GM18519 (cell line): ENCODE results near the gene IL24.

Experiments used
- ATAC-seq: cut with Tn5 transposase; IDR thresholded peaks from one replicate; pipeline ENCODE4 v1.9.1; 2021; ENCODE audit warnings: mild to moderate bottlenecking, moderate library complexity; ENCODE audit not compliant: unreplicated experiment, low FRiP score

Gene IL24

DNA sequence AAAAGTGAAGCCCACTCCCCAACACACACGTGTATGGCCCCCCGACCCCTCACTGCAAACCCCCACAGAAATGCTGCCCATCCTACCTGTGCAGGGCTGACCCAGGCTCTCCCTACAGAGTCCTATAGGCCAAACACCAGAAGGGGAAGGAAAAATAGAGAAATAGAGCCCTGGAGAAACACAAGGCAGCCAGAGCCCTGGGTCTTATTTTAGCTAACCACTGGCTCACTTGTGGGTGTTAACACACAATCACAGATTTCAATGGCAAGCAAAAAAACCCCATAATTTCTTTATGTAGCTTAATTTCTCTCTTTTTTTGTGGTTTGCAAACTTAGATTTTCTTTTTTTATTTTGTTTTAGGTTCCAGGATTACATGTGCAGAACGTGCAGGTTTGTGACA lies 50.0 kb downstream of the IL24 start:
- ATAC-seq, result no peak

DNA sequence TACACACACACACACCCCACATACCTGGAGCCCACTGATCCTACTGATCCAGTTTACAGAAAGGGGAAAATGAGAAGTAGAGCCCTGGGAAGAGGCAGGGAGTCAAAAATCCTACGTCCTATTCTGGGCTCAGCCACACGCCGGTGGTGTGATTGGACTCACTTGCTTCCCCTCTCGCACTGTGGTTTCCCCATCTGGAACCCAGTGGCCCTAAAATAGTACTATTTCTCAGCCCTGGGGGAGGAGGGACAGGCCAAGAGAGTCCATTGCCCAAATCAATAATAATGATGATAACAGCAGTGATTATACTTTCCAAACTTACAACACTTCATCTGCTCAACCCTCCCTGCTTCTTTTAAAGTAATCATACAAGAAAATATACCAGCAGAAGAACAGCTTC lies 52.0 kb downstream of the IL24 start:
- ATAC-seq, result no peak

DNA sequence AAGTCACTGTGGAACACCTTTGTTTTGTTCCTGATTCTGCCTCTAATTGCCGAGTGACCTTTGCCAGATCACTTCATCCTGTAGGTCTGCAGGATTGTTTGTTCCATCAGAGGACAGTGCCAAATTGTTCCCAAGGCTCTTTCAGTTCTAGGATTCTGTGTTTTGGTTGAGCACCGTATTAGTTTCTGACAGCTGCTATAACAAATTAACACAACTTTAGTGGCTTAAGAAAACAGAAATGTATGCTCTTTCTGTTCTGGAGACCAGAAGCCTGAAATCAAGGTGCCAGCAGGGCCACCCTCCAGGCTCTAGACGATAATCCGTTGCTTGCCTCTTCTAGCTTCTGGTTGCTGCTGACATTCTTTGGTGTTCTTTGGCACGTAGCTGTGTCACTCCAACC lies 52.4 kb downstream of the IL24 start:
- no peak for ATAC-seq

DNA sequence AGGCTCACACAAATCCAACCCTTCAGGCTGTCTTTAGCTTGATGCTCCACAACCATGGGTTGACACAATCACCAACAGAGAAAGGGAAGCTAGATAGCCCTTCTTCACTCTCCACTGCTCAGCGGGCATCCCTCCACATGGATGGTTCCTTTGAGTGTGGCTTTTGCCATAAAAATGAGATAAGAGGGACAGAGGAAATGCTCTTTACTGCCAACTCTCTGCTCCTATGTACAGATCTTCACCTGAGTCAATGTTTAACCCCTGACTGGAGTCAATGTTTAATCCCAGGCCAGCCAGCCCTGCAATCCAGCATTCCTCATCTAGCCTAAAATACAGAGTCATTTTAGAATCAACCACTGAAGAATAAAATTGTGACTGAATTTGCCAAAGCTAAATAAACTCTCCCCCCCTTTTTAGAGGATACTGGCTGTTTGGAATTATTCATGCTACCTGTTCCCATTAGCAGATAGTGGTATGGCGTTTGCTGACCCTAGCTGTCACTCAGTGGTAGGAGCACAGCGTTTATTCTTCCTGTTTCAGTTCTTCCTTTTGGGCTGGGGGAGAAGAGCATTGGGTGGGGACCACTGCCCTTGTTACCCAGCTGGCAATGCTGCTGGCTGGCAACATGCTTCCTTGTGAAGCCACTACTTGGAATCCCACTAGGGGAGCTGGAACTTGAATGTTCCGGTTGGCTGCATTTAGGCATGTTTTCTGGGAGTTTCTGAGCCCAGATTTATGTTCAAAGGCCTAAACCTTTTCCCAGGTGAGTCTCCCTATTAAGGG lies 54.3 kb downstream of the IL24 start:
- ATAC-seq, result no peak

DNA sequence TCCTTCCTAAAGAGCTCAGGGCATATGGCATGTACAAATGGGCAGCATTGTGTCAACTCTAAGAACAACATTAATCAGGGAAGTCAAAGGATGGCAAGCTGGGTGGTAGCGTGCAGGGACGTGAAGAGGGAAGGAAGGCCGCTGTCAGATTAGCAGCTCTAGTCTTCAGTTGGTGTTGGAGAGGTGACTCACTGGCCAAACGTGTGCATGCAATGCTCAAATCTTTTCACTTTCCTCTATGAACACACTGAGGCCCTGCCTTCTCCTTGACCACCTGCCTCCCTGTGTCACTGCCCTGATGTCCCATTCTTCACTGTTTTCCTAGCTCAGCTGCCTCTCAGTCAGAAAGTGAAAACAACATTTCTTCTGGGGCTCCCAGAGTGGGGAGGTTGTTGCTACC lies 54.9 kb downstream of the IL24 start:
- ATAC-seq, result no peak

DNA sequence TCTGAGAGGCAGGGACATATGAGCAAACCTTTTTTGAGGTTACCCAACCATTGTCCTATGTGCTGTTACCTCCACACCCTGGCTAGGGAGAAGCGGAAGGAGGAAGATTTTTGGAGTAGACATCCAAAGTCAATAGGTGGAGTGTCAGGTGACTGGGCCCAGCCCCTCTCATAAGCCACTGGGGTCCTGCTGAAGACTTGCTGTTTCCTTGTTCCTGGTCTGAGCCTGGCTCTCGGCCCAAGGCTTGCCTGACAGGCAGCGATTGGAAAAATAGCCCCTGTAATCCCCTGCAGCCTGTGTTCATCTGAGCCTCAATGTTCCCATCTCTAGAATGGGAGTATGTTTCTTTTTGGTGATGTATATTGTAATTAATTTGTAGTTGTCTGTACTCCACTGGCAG lies 55.9 kb downstream of the IL24 start:
- ATAC-seq, result no peak

DNA sequence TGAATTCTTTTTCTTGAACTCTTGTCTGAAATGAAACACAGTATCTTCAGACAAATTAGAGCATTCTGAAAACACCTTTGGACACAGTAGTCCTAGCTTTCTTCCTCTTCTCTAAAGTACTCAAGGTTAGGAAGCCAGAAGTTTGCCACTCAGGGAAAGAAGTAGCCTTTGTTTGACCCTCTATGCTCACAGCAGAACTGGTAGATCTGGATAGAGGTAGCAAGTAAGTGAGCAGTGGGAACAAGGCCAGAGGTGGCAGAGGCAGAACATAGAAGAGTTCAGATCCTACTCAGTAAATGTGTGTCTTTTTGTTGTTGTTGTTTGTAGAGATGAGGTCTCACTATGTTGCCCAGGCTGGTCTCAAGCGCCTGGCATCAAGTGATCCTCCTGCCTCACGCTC lies 56.4 kb downstream of the IL24 start:
- ATAC-seq, result no peak
